Measurements from ENCODE around the gene DGLUCY. TPM values are rescaled to one million over a fixed set of nuclear protein-coding genes. Genes with fewer than 3 reads are reported as not detected.

The DGLUCY gene
- total and polyA plus RNA-seq, 9 donors, result 17.9 to 73.3 (median 39.3) TPM

- Histone ChIP-seq H3K27ac (no peak overlapping the region), H3K36me3 (no peaks in the 10 kb centered on the region), H3K9me3 (no peaks in the 10 kb centered on the region), H3K4me1 (ENCODE audit: insufficient read depth) (no peaks in the 10 kb centered on the region), H3K4me3 (no peak overlapping the region), H3K27me3 (no peaks in the 10 kb centered on the region)
- intact Hi-C loops (cut with DNase I), result no loop called here
- DNase-seq, result no peak
- WGBS, 3 donors, result 67 to 78% (median 75%) methylated on average over 8 of the region's 8 CpGs
- no peak for TF ChIP-seq EP300 (IDR thresholded peaks at IDR 0.05)
- TF ChIP-seq POLR2A (IDR thresholded peaks at IDR 0.05), result no peak
- no peak for TF ChIP-seq CTCF (IDR thresholded peaks at IDR 0.05)
Observed at GRCh38 chr14:91127401-91127801, 13.5 kb downstream of the DGLUCY start.

- Histone ChIP-seq H3K9me3 (no peaks in the 10 kb centered on the region), H3K27ac (no peak overlapping the region), H3K4me1 (ENCODE audit: insufficient read depth) (no peaks in the 10 kb centered on the region), H3K36me3 (no peaks in the 10 kb centered on the region), H3K4me3 (no peak overlapping the region), H3K27me3 (no peaks in the 10 kb centered on the region)
- 97 to 99% (median 97%) methylated on average over 4 of the region's 4 CpGs for WGBS, 3 donors
- intact Hi-C loops (cut with DNase I), result no loop called here
- no peak for DNase-seq
- TF ChIP-seq POLR2A (IDR thresholded peaks at IDR 0.05) (no peak), CTCF (IDR thresholded peaks at IDR 0.05) (no peak), EP300 (IDR thresholded peaks at IDR 0.05) (no peak)
Observed at GRCh38 chr14:91127924-91128323, 14.1 kb downstream of the DGLUCY start.

GRCh38 chr14:91128699-91129098 is 14.8 kb downstream of the DGLUCY start:
- no peaks in the 10 kb centered on the region for H3K36me3 ChIP-seq
- WGBS, 3 donors, result 83 to 94% (median 85%) methylated on average over 4 of the region's 4 CpGs
- no peak overlapping the region for H3K4me3 ChIP-seq
- no peaks in the 10 kb centered on the region for H3K4me1 ChIP-seq (ENCODE audit: insufficient read depth)
- intact Hi-C loops (cut with DNase I), result no loop called here
- no peak for DNase-seq
- no peaks in the 10 kb centered on the region for H3K27me3 ChIP-seq
- H3K9me3 ChIP-seq, result no peaks in the 10 kb centered on the region
- no peak overlapping the region for H3K27ac ChIP-seq
- no peak for TF ChIP-seq CTCF (IDR thresholded peaks at IDR 0.05)
- no peak for TF ChIP-seq POLR2A (IDR thresholded peaks at IDR 0.05)
- TF ChIP-seq EP300 (IDR thresholded peaks at IDR 0.05), result no peak

GRCh38 chr14:91129261-91129660 is 15.4 kb downstream of the DGLUCY start:
- no peak for TF ChIP-seq POLR2A (IDR thresholded peaks at IDR 0.05)
- TF ChIP-seq EP300 (IDR thresholded peaks at IDR 0.05), result no peak
- no peak for TF ChIP-seq CTCF (IDR thresholded peaks at IDR 0.05)
- Histone ChIP-seq H3K36me3 (no peaks in the 10 kb centered on the region), H3K9me3 (no peaks in the 10 kb centered on the region), H3K27ac (no peak overlapping the region), H3K4me3 (no peak overlapping the region), H3K4me1 (ENCODE audit: insufficient read depth) (no peaks in the 10 kb centered on the region), H3K27me3 (no peaks in the 10 kb centered on the region)
- no peak for DNase-seq
- 65 to 77% (median 67%) methylated on average over 2 of the region's 2 CpGs for WGBS, 3 donors
- intact Hi-C loops (cut with DNase I), result no loop called here

GRCh38 chr14:91135039-91135438 is 21.2 kb downstream of the DGLUCY start:
- Histone ChIP-seq H3K4me1 (ENCODE audit: insufficient read depth) (no peaks in the 10 kb centered on the region), H3K27me3 (no peaks in the 10 kb centered on the region), H3K4me3 (no peak overlapping the region), H3K27ac (no peak overlapping the region), H3K36me3 (no peaks in the 10 kb centered on the region), H3K9me3 (no peaks in the 10 kb centered on the region)
- WGBS, 3 donors, result 92 to 95% (median 94%) methylated on average over 7 of the region's 7 CpGs
- intact Hi-C loops (cut with DNase I), result no loop called here
- no peak for DNase-seq
- TF ChIP-seq EP300 (IDR thresholded peaks at IDR 0.05) (no peak), POLR2A (IDR thresholded peaks at IDR 0.05) (no peak), CTCF (IDR thresholded peaks at IDR 0.05) (no peak)

Data from ovary (tissue), 9 donors.